Neuronal stem cell (in vitro differentiated cells): ENCODE results near the gene CENPM.

Experiments used
- DNase-seq: peaks from one replicate; pipeline ENCODE4 v3.0.0-alpha.2; 2013; ENCODE audit warnings: low spot score
- H2AFZ ChIP-seq: one replicate; pipeline ENCODE4 v1.6.1; 2013; ENCODE audit warnings: mild to moderate bottlenecking, low read length, inconsistent platforms
- H2AK5ac ChIP-seq: 2 replicates; pipeline ENCODE4 v1.6.1; 2013; ENCODE audit warnings: low read depth, mild to moderate bottlenecking, inconsistent platforms, low read length, moderate library complexity, mixed read lengths
- H2BK120ac ChIP-seq: 2 replicates; pipeline ENCODE4 v1.6.1; 2013; ENCODE audit warnings: low read depth, mild to moderate bottlenecking, inconsistent platforms, low read length, moderate library complexity, mixed read lengths
- H2BK12ac ChIP-seq: one replicate; pipeline ENCODE4 v1.6.1; 2013; ENCODE audit warnings: low read length, inconsistent platforms
- H2BK15ac ChIP-seq: 2 replicates; pipeline ENCODE4 v1.6.1; 2013; ENCODE audit warnings: mild to moderate bottlenecking, low read length, inconsistent platforms, mixed read lengths
- H2BK5ac ChIP-seq: one replicate; pipeline ENCODE4 v1.6.1; 2013; ENCODE audit warnings: inconsistent platforms, mild to moderate bottlenecking, low read length, moderate library complexity
- H3K14ac ChIP-seq: one replicate; pipeline ENCODE4 v1.6.1; 2013; ENCODE audit warnings: low read length, inconsistent platforms
- H3K18ac ChIP-seq: 2 replicates; pipeline ENCODE4 v1.6.1; 2013; ENCODE audit warnings: low read length, inconsistent platforms
- H3K23ac ChIP-seq: 2 replicates; pipeline ENCODE4 v1.6.1; 2013; ENCODE audit warnings: low read depth, mild to moderate bottlenecking, mixed read lengths, low read length, inconsistent platforms; ENCODE audit not compliant: poor library complexity
- H3K27ac ChIP-seq: replicated peaks from 3 replicates; pipeline ENCODE4 v1.5.1; 2013; ENCODE audit warnings: low read length, inconsistent platforms
- H3K27me3 ChIP-seq, 3 experiments: 2 replicates each; pipeline ENCODE4 v1.6.1; 2013; ENCODE audit warnings: low read length in 3 of 3, mild to moderate bottlenecking in 2 of 3, inconsistent platforms in 1 of 3, low read depth in 1 of 3, mixed read lengths in 1 of 3, moderate library complexity in 1 of 3; ENCODE audit not compliant: control insufficient read depth in 3 of 3, insufficient read depth in 3 of 3
- H3K36me3 ChIP-seq, 2 donors: replicated peaks in 1 of 2; 2 replicates each; pipeline ENCODE4 v1.6.1; 2013; ENCODE audit warnings: low read length in 2 of 2; ENCODE audit not compliant: control insufficient read depth in 2 of 2, insufficient read depth in 2 of 2
- H3K4ac ChIP-seq: 2 replicates; pipeline ENCODE4 v1.6.1; 2013; ENCODE audit warnings: inconsistent platforms, mild to moderate bottlenecking, low read length, moderate library complexity
- H3K4me1 ChIP-seq, 2 donors: 1 replicate in 1 of 2; 2 replicates in 1 of 2; pipeline ENCODE4 v1.6.1; 2013; ENCODE audit warnings: low read length in 2 of 2, low read depth in 1 of 2; ENCODE audit not compliant: control insufficient read depth in 2 of 2, insufficient read depth in 1 of 2
- H3K4me2 ChIP-seq: one replicate; pipeline ENCODE4 v1.6.1; 2013; ENCODE audit warnings: mild to moderate bottlenecking, low read length, inconsistent platforms; ENCODE audit not compliant: insufficient read depth, poor library complexity, severe bottlenecking
- H3K4me3 ChIP-seq, 2 donors: 2 replicates each; pipeline ENCODE4 v1.5.1; 2013; ENCODE audit warnings: low read length in 2 of 2, mild to moderate bottlenecking in 2 of 2, inconsistent platforms in 1 of 2, moderate library complexity in 1 of 2
- H3K79me1 ChIP-seq: one replicate; pipeline ENCODE4 v1.6.1; 2013; ENCODE audit warnings: low read depth, mild to moderate bottlenecking, inconsistent platforms, low read length, moderate library complexity
- H3K9ac ChIP-seq: one replicate; pipeline ENCODE4 v1.6.1; 2013; ENCODE audit warnings: mild to moderate bottlenecking, low read depth, low read length, inconsistent platforms; ENCODE audit not compliant: poor library complexity
- H3K9me3 ChIP-seq, 2 donors: replicated peaks in 1 of 2; 2 replicates each; pipeline versions ENCODE3 to v1.6.1; 2013; ENCODE audit warnings: low read length in 2 of 2, mild to moderate bottlenecking in 2 of 2, inconsistent platforms in 1 of 2, low read depth in 1 of 2, mixed read lengths in 1 of 2, moderate library complexity in 1 of 2; ENCODE audit not compliant: control insufficient read depth in 2 of 2, insufficient read depth in 1 of 2
- H4K8ac ChIP-seq: one replicate; pipeline ENCODE4 v1.6.1; 2013; ENCODE audit warnings: low read depth, mild to moderate bottlenecking, inconsistent platforms, low read length, moderate library complexity
- H4K91ac ChIP-seq: one replicate; pipeline ENCODE4 v1.6.1; 2013; ENCODE audit warnings: low read length, low read depth, mild to moderate bottlenecking, inconsistent platforms; ENCODE audit not compliant: poor library complexity
- WGBS, 2 donors: extraction: QIAGEN DNeasy Blood & Tissue Kit; methylation state at CpG; one replicate each; pipeline ENCODE4 v1.1.7; 2013; ENCODE audit warnings: missing lambda C conversion rate in 2 of 2, mixed read lengths in 1 of 2; ENCODE audit not compliant: insufficient read length in 2 of 2, insufficient replicate concordance in 1 of 2; ENCODE audit errors: extremely low coverage in 2 of 2; 5-methylcytosine and 5-hydroxymethylcytosine counted together

CENPM gene

DNA sequence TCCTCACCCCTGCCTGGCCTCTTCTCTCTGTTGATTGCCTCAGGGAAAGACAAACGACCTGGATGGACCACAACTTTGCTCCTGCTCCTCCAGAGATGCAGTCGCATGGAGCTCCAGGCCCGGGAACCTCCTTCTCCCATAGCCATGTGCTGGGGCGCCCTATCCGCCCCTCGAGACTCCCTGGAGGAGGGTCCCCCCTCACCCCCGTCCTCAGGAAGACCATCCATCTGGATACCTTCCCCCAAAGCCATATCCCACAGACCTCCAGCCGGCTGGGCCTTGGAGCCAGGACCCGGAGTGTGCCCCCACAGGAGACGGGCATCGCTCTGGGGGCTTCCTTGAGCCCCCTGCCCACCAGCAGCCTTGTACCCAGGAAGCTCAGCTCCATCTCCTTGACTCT lies 24.5 kb upstream of the CENPM start:
- Histone ChIP-seq H2AK5ac (peak overlapping the region; percentile 47), H3K27me3 (peaks cover 0 to 15% (median 11%) of the 10 kb centered on the region in 3 experiments), H3K23ac (no peak overlapping the region), H4K91ac (peak overlapping the region; percentile 44), H2BK5ac (no peak overlapping the region), H3K9ac (no peak overlapping the region), H3K36me3 (no peaks in the 10 kb centered on the region), H3K4me2 (no peak overlapping the region), H3K4me3 (no peak overlapping the region), H3K14ac (no peak overlapping the region), H3K27ac (no peak overlapping the region), H3K4ac (no peak overlapping the region), H2AFZ (no peak overlapping the region), H3K18ac (no peak overlapping the region), H2BK12ac (no peak overlapping the region), H2BK15ac (peak overlapping the region; percentile 25), H2BK120ac (no peak overlapping the region), H3K4me1 (peaks cover 16 to 19% of the 10 kb centered on the region in 2 donors), H3K9me3 (no peaks in the 10 kb centered on the region), H3K79me1 (no peaks in the 10 kb centered on the region), H4K8ac (no peak overlapping the region)
- no peak for DNase-seq
- WGBS, 2 donors = no CpG with 5 or more reads among the region's 11 CpGs

DNA sequence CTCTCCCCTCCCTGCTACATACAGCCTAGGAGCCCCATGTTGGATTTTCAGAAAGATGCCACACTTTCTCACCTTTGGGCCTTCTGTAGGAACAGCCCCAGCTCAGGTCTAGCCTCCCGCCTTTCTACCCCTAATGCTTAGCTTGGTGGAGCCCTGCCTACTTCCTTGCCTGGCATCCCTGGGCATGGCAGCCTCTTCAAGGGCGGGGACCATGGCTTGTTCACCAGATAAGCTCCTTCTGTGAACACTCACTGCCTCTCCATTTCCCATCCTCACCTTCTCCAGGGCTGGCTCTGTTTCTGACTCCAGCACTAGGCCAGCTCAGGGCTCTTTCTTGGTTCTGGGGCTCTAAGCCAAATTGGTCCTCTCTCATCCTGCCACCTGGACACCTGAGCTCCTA lies 23.6 kb upstream of the CENPM start:
- H3K4me2 ChIP-seq = no peak overlapping the region
- no CpG with 5 or more reads among the region's 2 CpGs for WGBS, 2 donors

DNA sequence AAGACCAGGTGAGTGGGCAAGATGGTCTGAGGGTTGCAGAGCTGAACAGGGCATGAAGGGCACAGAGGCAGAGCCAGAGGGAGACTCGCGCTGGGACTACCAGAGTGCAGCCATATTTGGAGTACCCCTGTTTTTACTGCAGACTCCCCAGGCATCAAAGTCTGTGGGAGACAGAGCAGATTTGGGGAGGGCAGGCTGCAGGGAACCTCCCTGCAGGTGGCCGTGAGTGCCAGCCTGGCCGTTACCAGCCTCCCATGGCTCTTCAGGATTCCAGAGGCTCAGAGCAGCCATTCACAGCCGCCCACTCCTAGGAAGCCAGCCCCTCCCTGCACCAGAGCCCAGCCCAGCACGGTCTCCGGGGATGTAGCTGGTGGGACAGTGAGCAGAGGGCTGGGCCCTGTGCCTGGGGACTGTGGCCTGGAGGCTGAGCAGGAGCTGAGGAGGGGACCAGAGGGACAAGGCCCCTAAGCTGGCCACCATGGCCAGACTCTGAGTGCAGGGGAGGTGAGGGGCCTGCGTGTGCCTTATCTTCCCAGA lies 22.2 kb upstream of the CENPM start, which contains the start of gene SEPTIN3:
Gene SEPTIN3, plus strand, starts transcription at position 334 of the 537 bp plus-strand sequence. CDS start 2,050 bp downstream, outside the sequence.
- H3K27me3 ChIP-seq = no peaks in the 10 kb centered on the region
- no peaks in the 10 kb centered on the region for H3K36me3 ChIP-seq
- DNase-seq = no peak
- H3K4me2 ChIP-seq = no peak within 1 kb of the TSS
- peak within 1 kb of the TSS; percentile 25 for H2BK15ac ChIP-seq
- no peak within 1 kb of the TSS for H3K23ac ChIP-seq
- peak within 1 kb of the TSS; percentile 4 for H4K91ac ChIP-seq
- WGBS, 2 donors = no CpG with 5 or more reads among the region's 8 CpGs
- no peak within 1 kb of the TSS for H3K4ac ChIP-seq
- H3K4me3 ChIP-seq = no peak within 1 kb of the TSS
- peak within 1 kb of the TSS; percentile 65 for H3K9ac ChIP-seq
- H3K9me3 ChIP-seq = no peaks in the 10 kb centered on the region
- peak within 1 kb of the TSS; percentile 76 for H3K18ac ChIP-seq
- H2BK120ac ChIP-seq = no peak within 1 kb of the TSS
- H2BK12ac ChIP-seq = peak within 1 kb of the TSS; percentile 7
- H2AFZ ChIP-seq = peak within 1 kb of the TSS; percentile 67
- H3K4me1 ChIP-seq = peaks cover 16 to 18% of the 10 kb centered on the region in 2 donors
- no peak within 1 kb of the TSS for H3K14ac ChIP-seq
- H2BK5ac ChIP-seq = no peak within 1 kb of the TSS
- peak within 1 kb of the TSS; percentile 91 for H2AK5ac ChIP-seq
- H4K8ac ChIP-seq = no peak within 1 kb of the TSS
- H3K79me1 ChIP-seq = no peaks in the 10 kb centered on the region
- H3K27ac ChIP-seq = no peak within 1 kb of the TSS

More for the DNA sequence above, 23.6 kb upstream of the CENPM start:
- H3K27me3 ChIP-seq = peaks cover 0 to 8% (median 8%) of the 10 kb centered on the region in 3 experiments
- no peaks in the 10 kb centered on the region for H3K9me3 ChIP-seq
- H3K36me3 ChIP-seq = no peaks in the 10 kb centered on the region
- peak overlapping the region; percentile 25 for H3K23ac ChIP-seq
- H2BK120ac ChIP-seq = no peak overlapping the region
- no peak overlapping the region for H4K91ac ChIP-seq
- H3K9ac ChIP-seq = no peak overlapping the region
- no peaks in the 10 kb centered on the region for H3K79me1 ChIP-seq
- no peak for DNase-seq
- no peak overlapping the region for H3K14ac ChIP-seq
- H3K18ac ChIP-seq = no peak overlapping the region
- no peak overlapping the region for H2BK5ac ChIP-seq
- no peak overlapping the region for H3K4me3 ChIP-seq
- peak overlapping the region; percentile 25 for H2BK15ac ChIP-seq
- H4K8ac ChIP-seq = no peak overlapping the region
- H3K27ac ChIP-seq = no peak overlapping the region
- no peak overlapping the region for H2AFZ ChIP-seq
- no peak overlapping the region for H3K4ac ChIP-seq
- peak overlapping the region; percentile 7 for H2BK12ac ChIP-seq
- peak overlapping the region; percentile 27 for H2AK5ac ChIP-seq
- peaks cover 13 to 14% of the 10 kb centered on the region in 2 donors for H3K4me1 ChIP-seq

DNA sequence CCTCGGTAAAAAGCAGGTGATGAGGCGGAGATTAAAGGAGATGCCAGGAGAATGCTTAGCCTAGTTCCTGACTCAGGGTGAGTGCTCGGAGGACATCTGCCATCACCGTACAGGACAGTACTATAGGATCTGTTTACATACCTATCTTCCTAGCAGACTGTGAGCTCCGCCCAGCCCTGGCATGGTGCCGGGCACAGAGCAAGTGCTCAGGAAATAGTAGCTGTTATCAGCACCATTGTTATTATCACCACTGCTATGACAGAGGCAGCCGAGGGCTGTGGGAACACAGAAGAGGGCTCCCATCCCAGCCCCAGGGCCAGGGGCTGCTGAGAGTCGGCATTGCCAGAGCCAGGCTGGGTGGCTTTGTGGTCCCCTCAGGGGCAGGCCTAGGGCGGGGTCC lies 21.6 kb upstream of the CENPM start:
- no peaks in the 10 kb centered on the region for H3K27me3 ChIP-seq

More for the DNA sequence above, 21.6 kb upstream of the CENPM start:
- H3K9me3 ChIP-seq = no peaks in the 10 kb centered on the region
- peaks cover 22 to 23% of the 10 kb centered on the region in 2 donors for H3K4me1 ChIP-seq
- H4K8ac ChIP-seq = no peak overlapping the region
- no peaks in the 10 kb centered on the region for H3K36me3 ChIP-seq
- peak overlapping the region; percentile 10 for H2BK15ac ChIP-seq
- no peak overlapping the region for H2BK5ac ChIP-seq
- H3K79me1 ChIP-seq = no peaks in the 10 kb centered on the region
- no peak overlapping the region for H3K27ac ChIP-seq
- no peak overlapping the region for H3K14ac ChIP-seq
- no peak overlapping the region for H3K4me3 ChIP-seq
- no peak overlapping the region for H3K4ac ChIP-seq
- peak overlapping the region; percentile 91 for H2AK5ac ChIP-seq
- no peak overlapping the region for H3K23ac ChIP-seq
- no peak overlapping the region for H4K91ac ChIP-seq
- no peak overlapping the region for H3K4me2 ChIP-seq
- WGBS, 2 donors = no CpG with 5 or more reads among the region's 9 CpGs
- H2BK12ac ChIP-seq = no peak overlapping the region
- peak overlapping the region; percentile 56 for H3K18ac ChIP-seq
- no peak overlapping the region for H2BK120ac ChIP-seq
- H3K9ac ChIP-seq = peak overlapping the region; percentile 5
- peak overlapping the region; percentile 67 for H2AFZ ChIP-seq
- DNase-seq = no peak
